Activated CD8-positive, alpha-beta memory T cell treated with anti-CD3 and anti-CD28 coated beads, Interleukin-2, amount 50 U/mL, for 4 hours (primary cell): ENCODE results near the gene APOL5.
"Not testable (repeated sequence)": the region's sequence is repeated elsewhere in the genome, so short reads cannot be mapped to it uniquely, and the experiment has no call there.

Source experiments
- DNase-seq: peaks from one replicate; pipeline ENCODE4 v3.0.0-alpha.2; 2020

Gene APOL5, protein sequence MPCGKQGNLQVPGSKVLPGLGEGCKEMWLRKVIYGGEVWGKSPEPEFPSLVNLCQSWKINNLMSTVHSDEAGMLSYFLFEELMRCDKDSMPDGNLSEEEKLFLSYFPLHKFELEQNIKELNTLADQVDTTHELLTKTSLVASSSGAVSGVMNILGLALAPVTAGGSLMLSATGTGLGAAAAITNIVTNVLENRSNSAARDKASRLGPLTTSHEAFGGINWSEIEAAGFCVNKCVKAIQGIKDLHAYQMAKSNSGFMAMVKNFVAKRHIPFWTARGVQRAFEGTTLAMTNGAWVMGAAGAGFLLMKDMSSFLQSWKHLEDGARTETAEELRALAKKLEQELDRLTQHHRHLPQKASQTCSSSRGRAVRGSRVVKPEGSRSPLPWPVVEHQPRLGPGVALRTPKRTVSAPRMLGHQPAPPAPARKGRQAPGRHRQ

DNA sequence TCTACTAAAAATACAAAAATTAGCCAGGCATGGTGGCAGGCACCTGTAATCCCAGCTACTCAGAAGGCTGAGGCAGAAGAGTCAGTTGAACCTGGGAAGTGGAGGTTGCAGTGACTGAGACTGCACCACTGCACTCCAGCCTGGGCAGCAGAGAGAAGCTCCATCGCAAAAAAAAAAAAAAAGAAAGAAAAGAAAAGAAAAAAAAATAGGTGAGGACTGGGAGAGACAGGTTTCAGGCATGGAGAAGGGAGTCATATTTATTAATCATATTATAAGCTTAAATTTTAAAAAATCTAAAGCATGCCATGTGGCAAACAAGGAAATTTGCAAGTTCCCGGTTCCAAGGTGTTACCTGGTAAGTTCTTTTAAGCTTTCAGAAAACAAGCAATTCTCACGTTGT, at the start of gene APOL5:
APOL5 (plus strand) TSS at position 301 of the 400 bp plus-strand sequence; CDS start at position 301, 0 bp downstream.
- DNase-seq = no peak

DNA sequence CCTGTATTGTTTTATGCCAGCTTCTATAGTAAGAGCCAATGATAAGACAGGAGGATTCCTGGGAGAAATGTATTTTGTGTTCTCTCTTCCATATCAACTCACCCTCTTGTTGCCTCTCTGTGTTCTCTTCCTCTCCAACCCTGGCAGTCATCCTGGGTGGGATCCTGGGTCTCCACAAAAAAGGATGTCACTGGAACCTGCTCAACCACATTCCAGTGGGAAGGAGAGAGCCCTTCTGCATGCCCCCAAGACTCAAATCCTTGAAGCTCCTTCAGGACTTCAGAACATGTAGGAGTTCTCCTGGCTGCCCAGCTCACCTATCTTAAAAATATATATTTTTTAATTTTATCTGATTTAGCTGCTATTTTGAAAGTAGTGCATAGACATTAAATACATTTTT, 43.3 kb upstream of the APOL5 start:
- no peak for DNase-seq

DNA sequence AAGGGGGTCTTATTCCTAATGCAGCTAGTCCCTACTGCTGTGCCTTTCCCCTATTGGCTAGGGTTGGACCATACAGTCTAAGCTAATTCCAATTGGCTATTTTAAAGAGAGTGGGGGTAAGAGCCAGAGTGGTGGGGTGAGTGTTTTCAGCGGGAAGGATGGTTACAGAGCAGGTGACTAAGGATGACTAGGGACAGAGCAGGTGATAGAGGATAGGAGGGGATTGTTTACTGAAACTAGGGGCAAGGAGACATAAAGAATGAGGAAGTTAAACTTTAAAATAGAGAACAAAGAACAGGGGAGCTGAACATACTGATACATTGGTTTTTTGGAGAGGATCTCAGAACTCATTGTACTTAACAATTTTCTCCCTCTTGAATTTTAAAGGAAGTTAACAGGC, 41.6 kb upstream of the APOL5 start:
- not testable (repeated sequence) for DNase-seq

DNA sequence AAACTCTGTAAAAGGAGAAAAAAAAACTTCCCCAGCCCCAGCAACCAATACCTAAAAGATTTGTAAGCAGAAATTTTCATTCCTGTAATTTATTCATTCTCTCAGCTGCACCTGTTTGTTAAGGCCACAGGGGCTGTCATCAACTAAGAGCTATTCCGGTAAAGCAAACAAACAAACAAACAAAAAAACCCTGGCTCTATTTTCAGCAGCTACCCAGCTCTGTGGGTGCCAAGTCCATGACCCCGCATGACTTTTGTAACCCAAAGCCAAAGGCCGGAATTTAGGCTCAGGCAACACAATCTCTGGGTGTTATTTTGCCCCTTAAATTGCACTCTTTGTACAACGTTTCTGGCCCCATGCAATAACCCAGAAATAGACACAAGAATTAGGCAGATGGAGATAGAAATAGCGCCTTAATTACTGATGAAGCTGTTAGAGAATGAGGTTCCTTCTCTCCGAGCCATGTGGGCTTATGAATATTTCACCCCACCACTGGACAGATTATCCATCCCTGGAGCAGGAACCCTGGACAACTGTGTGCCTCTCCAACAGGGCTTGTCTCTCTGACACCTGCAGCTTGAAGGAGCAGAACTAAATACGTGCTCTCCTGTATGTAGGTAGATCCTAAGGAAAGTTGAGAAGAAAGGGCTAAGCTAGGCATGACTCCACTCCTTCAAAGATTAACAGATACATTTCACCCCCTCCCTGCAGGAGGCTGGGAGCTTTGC, 40.0 kb upstream of the APOL5 start:
- DNase-seq = no peak

DNA sequence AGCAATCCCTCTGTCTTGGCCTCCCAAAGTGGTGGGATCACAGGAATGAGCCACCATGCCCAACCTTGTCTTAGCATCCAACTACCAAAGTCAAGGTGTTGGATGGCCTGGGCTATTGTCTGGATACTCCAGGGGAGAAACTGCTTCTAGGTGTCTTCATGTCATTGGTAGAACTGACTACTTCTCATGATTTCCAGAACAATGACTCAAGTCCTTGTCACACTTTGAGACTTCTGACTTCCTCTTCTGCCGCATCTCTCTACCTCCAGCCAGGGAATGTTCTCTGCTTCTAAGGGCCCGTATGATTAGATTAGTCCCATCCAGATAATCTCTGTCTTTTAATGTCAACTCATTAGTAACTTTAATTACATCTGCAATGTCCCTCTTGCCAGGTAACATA, 38.8 kb upstream of the APOL5 start:
- DNase-seq = no peak

DNA sequence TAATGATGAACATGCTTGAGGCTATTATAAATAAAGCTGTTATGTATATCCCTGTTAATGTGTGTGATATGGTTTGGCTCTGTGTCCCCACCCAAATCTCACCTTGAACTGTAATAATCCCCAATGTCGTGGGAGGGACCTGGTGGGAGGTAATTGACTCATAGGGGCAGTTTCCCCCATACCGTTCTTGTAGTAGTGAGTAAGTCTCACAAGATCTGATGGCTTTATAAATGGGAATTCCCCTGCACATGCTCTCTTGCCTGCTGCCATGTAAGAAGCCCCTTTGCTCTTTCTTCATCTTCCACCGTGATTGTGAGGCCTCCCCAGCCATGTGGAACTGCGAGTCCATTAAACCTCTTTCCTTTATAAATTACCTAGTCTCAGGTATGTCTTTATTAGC, 38.2 kb upstream of the APOL5 start:
- peak; percentile 58 for DNase-seq

DNA sequence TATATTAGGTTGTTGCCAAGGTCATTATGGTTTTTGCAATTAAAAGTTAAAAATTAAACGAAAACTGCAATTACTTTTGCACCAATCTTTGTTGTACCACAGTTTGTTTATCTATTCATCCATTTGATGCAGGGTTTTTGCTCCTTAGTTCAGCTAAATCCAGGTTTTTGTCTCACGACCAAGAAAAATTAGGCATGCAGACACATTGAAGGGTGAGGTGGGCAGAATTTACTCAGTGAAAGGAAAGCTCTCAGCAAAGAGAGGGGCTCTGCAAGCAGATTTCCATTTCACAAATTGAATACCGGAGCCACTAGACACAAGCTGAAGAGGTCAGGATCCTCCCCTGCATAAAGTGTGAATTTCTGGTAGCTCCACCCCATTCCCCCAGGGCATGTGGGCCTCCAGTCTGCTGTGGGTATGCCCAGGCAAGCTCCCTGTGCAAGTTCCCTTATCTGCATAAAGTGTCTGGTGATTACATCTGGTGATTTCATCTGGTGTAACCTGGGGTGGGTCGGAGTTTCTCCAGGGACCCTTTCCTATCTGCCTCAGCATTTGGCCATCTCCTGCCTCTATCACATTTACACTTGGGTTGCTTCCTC, 36.1 kb upstream of the APOL5 start:
- DNase-seq = no peak

DNA sequence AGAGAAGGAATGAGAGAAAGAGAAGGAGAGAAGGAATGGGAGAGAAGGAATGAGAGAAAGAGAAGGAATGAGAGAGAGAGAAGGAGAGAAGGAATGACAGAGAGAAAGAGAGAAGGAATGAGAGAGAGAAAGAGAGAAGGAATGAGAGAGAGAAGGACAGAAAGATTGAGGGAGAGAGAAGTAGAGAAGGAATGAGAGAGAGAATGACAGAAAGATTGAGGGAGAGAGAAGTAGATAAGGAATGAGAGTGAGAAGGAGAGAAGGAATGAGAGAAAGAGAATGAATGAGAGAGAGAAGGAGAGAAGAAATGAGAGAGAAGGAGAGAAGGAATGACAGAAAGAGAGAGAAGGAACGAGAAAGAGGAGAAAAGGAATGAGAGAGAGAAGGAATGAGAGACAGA, 34.1 kb upstream of the APOL5 start:
- no peak for DNase-seq

DNA sequence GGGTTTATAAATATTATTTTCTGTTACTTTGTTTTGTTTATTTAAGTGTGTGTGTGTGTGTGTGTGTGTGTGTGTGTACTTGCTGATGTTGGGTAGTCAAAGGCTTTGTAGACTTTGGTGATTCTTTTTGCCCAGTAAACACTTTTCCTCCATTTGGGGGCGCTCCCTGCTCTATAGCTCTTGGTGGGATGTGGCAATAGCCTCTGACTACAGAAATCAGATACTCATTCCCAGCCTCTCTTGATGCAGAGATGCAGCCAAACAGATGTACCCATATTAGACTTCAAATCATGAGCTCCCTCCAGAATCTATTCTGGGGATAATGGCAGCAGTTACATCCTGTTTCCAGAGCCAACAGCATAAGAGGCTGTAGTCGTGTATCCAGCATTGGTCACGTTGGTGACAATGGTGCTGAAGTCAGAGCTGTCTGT, 33.4 kb upstream of the APOL5 start:
- DNase-seq = no peak

DNA sequence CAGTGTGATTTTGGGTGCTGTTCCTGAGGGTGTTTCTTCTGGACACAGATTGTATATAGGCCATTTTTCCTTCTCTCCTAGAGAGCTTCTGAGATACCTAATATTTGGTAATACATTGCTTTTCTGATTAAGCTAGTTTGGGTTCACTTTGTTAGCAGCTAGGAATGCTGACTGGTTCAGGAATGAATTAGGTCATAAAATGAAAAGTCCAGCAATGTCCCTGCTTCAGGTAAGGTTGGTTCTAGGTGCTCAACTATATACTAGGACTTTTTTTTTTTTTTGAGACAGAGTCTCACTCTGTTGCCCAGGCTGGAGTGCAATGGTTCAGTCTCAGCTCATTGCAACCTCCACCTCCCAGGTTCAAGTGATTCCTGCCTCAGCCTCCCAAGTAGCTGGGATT, 32.9 kb upstream of the APOL5 start:
- DNase-seq = no peak

DNA sequence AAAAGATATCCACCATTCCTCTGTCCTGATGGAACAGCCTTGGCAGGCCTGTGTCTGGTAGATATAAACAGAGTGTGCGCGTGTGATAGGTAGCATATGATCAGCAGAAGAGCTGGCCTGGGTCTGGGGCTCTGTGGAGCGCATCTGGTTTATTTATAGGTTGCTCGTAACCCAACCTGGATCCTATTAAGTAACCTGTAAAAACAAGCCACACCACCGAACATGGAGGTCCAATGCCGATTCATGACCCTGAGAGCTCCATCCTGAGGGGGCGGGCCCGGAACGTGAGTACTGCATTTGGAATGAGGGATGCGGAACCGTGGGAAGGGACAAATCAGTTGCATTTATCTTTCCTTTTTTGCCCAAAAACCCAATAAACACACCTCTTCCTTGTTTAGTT, 31.9 kb upstream of the APOL5 start:
- no peak for DNase-seq

DNA sequence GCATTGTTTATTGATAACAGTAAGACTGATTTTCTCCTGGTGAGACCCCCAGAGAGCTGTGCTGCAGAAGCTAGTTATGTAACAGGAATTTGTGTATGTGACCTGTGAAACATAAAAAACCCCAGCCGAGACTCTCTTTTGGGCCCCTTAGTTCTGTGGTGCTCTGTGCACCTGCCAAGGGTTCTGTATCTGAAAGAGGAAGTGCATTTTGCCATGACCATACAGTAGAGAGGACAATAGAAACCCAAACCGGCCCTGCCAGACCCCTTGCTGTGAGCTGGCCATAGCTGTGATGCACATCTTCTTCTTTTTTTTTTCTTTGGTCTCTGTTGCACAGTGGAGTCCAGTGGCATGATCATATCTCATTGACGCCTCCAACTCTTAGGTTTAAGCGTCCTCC, 31.4 kb upstream of the APOL5 start:
- DNase-seq = no peak

DNA sequence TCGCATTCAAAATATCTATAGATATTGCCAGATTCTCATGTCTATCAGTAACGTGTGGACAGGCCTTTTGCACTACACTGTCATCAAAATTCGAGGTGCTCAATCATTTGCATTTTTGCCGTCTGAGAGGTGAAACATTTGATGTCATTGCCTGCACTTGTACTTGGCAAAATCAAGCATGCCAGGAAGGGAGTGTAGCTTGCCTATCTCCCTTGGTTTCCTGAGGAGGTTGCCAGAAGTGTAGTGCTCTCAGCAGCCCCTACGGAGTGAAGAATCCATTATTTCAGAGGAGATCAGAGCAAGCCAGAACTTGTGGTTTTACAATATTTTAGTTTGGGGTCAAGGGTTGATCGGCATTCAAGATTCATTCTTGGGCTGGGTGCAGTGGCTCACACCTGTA, 30.2 kb upstream of the APOL5 start:
- no peak for DNase-seq

DNA sequence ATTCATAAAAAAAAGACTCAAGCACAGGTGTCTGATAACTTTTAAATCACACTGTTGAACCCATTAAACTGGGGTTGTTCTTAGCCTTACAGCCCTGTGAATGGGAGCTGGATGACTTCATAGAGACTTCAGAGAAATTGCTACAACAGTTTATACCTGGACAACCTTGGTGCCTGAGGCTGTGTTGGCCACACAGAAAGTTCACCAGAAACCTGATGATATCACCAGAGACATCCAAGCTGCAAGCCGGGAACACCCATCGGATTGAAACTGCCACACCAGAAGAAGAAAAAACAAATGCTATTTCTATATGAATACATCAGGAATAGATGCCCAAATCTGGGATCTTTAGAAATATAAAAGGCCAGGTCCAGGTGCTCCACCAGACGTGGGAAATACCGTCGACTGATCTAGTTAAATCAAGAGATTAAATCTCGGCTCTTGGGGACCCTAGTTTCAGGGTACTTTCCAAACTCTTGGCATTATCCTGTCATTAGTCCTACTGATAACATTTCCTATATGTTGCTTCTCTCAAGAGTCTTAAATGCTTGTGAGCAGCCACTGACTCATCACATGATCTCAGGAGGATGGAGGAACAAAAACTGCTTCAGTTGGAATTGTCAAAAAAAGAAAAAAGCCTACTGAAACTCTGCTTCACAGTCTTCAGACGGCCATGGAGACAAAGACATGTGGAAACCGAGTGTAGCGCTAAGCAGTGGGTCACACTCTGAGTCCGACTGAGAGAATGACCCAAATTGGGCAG, 28.6 kb upstream of the APOL5 start:
- no peak for DNase-seq

DNA sequence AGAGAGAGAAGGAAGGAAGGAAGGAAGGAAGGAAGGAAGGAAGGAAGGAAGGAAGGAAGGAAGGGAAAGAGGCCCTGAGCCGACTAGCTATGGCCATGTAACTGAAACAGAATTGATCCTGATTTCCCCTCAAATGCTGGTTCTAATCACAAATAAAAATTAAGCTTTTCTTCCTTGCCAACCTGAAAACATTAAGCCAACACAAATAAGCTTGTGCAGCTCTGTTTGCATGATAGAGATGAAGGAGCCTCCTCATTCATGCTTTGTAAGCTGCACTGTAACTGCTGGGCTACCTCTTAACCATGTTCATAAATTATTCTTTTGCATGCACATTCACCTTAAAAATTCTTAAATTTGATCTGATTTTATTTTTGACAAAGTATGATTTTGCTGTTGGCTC, 27.7 kb upstream of the APOL5 start:
- no peak for DNase-seq

DNA sequence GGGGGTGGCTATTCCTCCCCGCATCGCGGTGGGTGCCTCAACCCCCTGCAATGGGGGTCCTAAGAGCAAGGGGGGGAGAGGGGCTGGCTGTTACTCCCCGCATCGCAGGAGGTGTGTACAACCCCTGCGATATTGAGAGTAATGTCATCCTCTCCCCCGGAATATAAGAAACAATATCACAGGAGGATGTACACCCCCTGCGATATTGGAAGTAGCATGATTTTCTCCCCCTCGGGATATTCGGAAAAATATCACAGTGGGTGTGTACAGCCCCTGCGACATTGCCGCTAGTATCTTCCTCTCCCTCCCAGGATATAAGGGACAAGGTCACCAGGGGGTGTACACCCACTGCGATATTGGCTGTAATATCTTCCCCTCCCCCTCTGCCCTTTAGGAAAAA, 22.5 kb upstream of the APOL5 start:
- DNase-seq = no peak

DNA sequence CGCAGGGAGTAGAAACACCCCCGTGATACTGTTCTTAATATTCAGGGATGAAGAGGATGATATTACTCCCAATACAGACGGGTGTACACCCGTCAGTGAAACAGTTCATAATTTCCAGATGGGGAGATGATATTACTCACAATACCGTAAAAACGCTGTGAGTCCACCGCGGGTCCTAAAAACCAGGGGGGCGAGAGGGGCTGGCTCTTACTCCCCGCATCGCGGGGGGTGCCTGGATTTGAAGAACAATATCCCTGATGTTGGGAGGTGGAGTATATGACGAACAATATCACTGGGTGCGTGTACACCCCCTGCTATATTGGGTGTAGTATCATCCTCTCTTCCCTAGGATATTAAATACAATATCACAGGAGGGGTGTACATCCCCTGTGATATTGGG, 20.5 kb upstream of the APOL5 start:
- no peak for DNase-seq

DNA sequence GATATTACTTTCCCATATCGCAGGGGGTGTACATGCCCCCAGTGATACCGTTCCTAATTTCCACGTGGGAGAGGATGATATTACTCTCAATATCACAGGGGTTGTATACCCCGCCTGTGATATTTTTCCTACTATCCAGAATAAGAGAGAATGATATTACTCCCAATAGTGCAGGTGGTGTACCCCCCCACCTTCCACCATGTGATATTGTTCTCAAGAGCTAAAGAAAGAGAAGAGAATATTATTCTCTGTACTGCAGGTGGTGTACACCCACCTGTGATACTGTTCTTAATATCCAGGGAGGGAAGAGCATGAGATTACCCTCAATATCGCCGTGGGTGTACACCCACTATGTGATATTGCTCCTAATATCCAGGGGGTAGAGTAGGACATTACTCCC, 17.8 kb upstream of the APOL5 start:
- not testable (repeated sequence) for DNase-seq

DNA sequence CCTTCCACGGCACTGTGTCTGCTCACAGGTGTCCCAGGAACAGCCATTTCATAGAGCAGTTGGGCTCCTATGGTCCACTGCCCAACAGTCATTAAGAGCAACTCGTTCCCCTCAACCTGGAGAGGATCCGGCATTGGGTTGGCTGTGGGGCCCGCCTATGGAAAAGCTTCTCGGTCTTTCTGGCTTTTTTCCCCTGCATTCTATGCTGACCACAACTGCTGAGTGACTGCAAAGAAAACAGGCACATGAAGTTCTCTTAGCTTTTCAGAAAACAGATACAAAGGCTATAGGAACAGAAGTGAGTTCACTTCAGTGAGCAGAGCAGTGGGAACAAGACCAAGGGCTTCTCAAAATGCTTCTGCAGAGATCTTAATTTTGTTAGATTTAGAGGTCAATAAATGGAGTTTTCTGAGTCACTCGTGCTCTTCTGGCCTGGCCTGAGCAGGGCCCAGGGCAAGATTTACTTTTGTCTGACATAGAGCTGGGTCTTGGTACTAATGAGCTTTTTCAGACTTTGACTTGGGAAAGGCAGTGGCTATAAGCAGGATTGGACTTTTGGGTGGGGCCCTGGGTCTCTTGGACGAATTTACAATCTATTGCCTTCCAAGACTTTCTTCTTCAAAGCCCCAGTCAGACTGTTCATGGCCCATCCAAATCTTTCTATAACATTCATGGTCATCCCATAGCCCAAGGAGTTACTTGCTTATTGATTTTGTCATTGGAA, 13.6 kb upstream of the APOL5 start:
- no peak for DNase-seq

DNA sequence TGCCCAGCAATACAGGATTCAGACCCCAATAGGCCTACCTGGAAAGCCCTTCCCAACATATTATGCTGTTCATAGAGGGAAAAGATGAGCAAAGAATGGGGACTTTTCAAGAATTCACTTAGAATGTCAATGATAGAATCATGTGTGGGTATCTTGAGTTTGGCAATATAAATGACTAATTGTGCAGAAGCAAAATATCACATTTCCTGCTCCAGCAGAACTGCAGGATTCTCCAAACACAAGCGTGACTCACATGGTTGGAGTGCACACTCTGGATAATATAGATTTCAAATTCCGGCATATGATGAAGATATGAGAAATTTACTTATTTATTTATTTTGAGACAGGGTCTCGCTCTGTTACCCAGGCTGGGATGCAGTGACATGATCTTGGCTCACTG, 12.5 kb upstream of the APOL5 start:
- DNase-seq = no peak

DNA sequence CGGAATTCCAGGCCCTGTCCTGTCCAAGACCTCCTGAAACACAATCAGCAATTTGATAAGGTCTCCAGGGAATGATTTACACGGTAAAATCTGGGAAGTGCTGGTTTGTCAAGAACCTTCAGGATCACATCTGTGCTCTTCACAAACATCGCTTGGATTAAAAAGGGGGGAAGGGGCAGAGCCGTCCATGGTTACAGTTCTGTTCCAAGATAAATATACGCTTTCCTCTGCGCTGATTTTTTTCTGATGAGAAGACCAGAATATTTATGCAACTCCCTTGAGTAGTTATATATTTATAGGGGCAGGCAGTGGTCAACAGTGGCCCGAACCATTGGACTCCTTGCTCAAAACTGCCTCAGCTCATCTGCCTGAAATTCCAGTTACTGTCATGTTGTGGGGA, 9.2 kb upstream of the APOL5 start:
- DNase-seq = no peak

DNA sequence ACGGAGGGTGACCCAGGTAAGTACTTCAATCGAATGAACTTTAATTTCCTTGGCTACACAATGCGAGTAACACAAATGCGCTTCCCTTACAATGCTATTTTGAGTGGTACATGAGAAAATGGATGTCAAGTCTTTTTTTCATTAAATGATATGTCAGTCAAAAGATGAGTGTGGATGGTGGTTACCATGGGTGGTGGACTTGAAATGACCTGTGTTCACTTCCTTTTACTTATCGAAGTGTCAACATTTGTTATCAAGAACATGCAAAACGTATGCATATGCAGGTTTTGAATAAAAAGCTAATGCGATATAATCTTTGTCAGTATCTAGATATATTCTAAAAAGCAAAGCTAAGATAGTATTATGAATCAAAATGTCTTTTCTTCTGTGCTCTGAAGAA, 8.8 kb upstream of the APOL5 start:
- no peak for DNase-seq

DNA sequence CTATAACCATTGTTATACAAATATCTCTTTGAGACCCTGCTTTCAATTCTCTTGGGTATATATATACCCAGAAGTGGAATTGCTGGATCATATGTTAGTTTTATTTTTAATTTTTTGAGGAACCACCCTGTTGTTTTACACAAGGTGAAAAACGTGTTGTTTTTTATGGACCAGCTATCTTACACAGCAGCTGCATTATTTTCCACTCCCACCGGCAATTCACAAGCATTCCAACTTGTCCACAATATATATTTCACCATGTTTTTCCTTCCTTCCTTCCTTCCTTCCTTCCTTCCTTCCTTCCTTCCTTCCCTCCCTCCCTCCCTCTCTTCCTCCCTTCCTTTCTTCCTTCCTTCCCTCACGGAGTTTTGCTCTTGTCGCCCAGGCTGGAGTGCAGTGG, 6.3 kb upstream of the APOL5 start:
- no peak for DNase-seq
